ENCODE measurements around the gene NQO1. TPM values are rescaled to one million over a fixed set of nuclear protein-coding genes. Genes with fewer than 3 reads are reported as not detected.

NQO1 gene
- total and polyA plus RNA-seq, 2 of the 4 experiments (the other 2 are of a cell fraction), result 304 to 426 TPM

DNA sequence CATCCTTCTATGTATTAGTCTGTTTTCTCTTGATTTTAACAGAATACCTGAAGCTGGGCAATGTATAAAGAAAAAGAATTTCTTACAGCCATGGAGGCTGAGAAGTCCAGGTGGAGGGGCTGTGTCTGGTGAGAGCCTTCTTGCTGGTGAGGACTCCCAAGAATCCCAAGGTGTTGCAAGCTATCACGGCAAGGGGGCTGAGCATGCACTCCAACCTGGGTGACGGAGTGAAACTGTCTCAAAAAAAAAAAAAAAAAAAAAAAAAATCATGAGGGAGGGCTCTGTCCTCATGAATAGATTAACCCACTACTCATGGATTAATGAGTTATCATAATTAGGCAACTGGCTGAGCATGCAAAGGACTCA, 19.4 kb downstream of the NQO1 start:
- Histone ChIP-seq H2BK5ac (ENCODE audit: low read depth, low read length, poor library complexity, severe bottlenecking) (no peak overlapping the region), H3K9ac (ENCODE audit: low read depth, low read length) (no peak overlapping the region), H2BK120ac (ENCODE audit: low read depth, low read length) (no peak overlapping the region), H4K8ac (ENCODE audit: low read depth in 2 of 2, low read length in 2 of 2) (no peak overlapping the region), H3K36me3 (ENCODE audit: control insufficient read depth, insufficient read depth, low read length) (peaks cover 24% of the 10 kb centered on the region), H4K20me1 (ENCODE audit: insufficient read depth, low read length) (peaks cover 7% of the 10 kb centered on the region; the same call in 1 of the 2 replicates), H3K18ac (ENCODE audit: low read depth, low read length) (no peak overlapping the region), H2AK5ac (ENCODE audit: low read depth, low read length) (no peak overlapping the region), H2AK9ac (replicated peaks; ENCODE audit: low read depth, low read length, poor library complexity) (no peak overlapping the region), H3K9me3 (ENCODE audit: control insufficient read depth, insufficient read depth, low read length) (no peaks in the 10 kb centered on the region), H3K4me2 (ENCODE audit: low read depth, low read length) (no peak overlapping the region), H2AFZ (replicated peaks; ENCODE audit: low read length, poor library complexity) (no peak overlapping the region), H3K56ac (ENCODE audit: extremely low read depth, insufficient read depth, low read length) (no peak overlapping the region), H3K27ac (ENCODE audit: insufficient read depth, low read length) (no peak overlapping the region), H4K5ac (ENCODE audit: low read depth, low read length) (no peak overlapping the region), H3K23ac (ENCODE audit: low read depth, low read length) (no peak overlapping the region), H3K9me1 (ENCODE audit: insufficient read depth, low read length) (no peaks in the 10 kb centered on the region), H3K14ac (replicated peaks; ENCODE audit: low read depth, low read length) (no peak overlapping the region), H2BK15ac (ENCODE audit: low read depth, low read length) (no peak overlapping the region), H3K4me1 (ENCODE audit: control insufficient read depth, insufficient read depth, low read length) (peaks cover 4% of the 10 kb centered on the region; the same call in 1 of the 2 replicates), H3K4me3 (ENCODE audit: insufficient read depth, low read depth, low read length) (no peak overlapping the region), H3K4ac (ENCODE audit: low read depth, low read length) (no peak overlapping the region), H3K27me3 (ENCODE audit: control insufficient read depth, insufficient read depth, low read length) (no peaks in the 10 kb centered on the region), H4K91ac (ENCODE audit: insufficient read depth, low read depth, low read length) (no peak overlapping the region), H2BK20ac (ENCODE audit: low read depth, low read length) (no peak overlapping the region), H3K79me1 (ENCODE audit: low read depth in 1 of 2, low read length in 2 of 2) (peaks cover 11 to 25% of the 10 kb centered on the region in 2 experiments)
- CTCF ChIA-PET, result no interaction called here
- intact Hi-C loops (cut with micrococcal nuclease), result no loop called here
- dilution Hi-C loops (cut with HindIII; ENCODE audit: low sequenced_read_pairs, unreplicated experiment), result no loop called here
- BruUV-seq (replicated peaks), result no TSS peak
- ATAC-seq (ENCODE audit: low read depth), result no peak
- TF ChIP-seq MAFK (IDR thresholded peaks at IDR 0.05; ENCODE audit: low read depth, low read length) (no peak), CEBPB (IDR thresholded peaks at IDR 0.05; ENCODE audit: low read depth, low read length) (no peak), MAZ (IDR thresholded peaks at IDR 0.05; ENCODE audit: borderline replicate concordance, low read depth, low read length) (no peak), MXI1 (IDR thresholded peaks at IDR 0.05; ENCODE audit: borderline replicate concordance, low read depth, low read length) (no peak), FOS (IDR thresholded peaks at IDR 0.05; ENCODE audit: low read depth, low read length) (no peak), RFX5 (IDR thresholded peaks at IDR 0.05; ENCODE audit: low read depth, low read length) (no peak), POLR2A (IDR thresholded peaks at IDR 0.05; ENCODE audit: low read depth, low read length) (no peak), BHLHE40 (IDR thresholded peaks at IDR 0.05; ENCODE audit: low read depth, low read length) (no peak), CHD1 (IDR thresholded peaks at IDR 0.05; ENCODE audit: low read depth, low read length) (no peak), NFE2L2 (IDR thresholded peaks at IDR 0.05; ENCODE audit: low read depth, low read length) (no peak), RCOR1 (IDR thresholded peaks at IDR 0.05; ENCODE audit: insufficient replicate concordance, low read length) (no peak), RAD21 (IDR thresholded peaks at IDR 0.05; ENCODE audit: low read length) (no peak)
- TF ChIP-seq, protein P1, sequence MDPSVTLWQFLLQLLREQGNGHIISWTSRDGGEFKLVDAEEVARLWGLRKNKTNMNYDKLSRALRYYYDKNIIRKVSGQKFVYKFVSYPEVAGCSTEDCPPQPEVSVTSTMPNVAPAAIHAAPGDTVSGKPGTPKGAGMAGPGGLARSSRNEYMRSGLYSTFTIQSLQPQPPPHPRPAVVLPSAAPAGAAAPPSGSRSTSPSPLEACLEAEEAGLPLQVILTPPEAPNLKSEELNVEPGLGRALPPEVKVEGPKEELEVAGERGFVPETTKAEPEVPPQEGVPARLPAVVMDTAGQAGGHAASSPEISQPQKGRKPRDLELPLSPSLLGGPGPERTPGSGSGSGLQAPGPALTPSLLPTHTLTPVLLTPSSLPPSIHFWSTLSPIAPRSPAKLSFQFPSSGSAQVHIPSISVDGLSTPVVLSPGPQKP (IDR thresholded peaks at IDR 0.05; ENCODE audit: borderline replicate concordance, low read depth, low read length), result no peak
- TF ChIP-seq, protein P2, sequence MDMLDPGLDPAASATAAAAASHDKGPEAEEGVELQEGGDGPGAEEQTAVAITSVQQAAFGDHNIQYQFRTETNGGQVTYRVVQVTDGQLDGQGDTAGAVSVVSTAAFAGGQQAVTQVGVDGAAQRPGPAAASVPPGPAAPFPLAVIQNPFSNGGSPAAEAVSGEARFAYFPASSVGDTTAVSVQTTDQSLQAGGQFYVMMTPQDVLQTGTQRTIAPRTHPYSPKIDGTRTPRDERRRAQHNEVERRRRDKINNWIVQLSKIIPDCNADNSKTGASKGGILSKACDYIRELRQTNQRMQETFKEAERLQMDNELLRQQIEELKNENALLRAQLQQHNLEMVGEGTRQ (IDR thresholded peaks at IDR 0.05; ENCODE audit: low read depth, low read length), result no peak
- TF ChIP-seq, protein P3, sequence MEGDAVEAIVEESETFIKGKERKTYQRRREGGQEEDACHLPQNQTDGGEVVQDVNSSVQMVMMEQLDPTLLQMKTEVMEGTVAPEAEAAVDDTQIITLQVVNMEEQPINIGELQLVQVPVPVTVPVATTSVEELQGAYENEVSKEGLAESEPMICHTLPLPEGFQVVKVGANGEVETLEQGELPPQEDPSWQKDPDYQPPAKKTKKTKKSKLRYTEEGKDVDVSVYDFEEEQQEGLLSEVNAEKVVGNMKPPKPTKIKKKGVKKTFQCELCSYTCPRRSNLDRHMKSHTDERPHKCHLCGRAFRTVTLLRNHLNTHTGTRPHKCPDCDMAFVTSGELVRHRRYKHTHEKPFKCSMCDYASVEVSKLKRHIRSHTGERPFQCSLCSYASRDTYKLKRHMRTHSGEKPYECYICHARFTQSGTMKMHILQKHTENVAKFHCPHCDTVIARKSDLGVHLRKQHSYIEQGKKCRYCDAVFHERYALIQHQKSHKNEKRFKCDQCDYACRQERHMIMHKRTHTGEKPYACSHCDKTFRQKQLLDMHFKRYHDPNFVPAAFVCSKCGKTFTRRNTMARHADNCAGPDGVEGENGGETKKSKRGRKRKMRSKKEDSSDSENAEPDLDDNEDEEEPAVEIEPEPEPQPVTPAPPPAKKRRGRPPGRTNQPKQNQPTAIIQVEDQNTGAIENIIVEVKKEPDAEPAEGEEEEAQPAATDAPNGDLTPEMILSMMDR (conservative IDR thresholded peaks at IDR 0.05; ENCODE audit: low read depth, low read length), result no peak
- POLR2A ChIA-PET (ENCODE audit: unreplicated experiment), result no interaction called here
- in situ Hi-C loops (cut with MboI; ENCODE audit: low sequenced_read_pairs), result loop anchor here (5.0 kb wide), 1 partner anchor 45 kb away; the partner anchor contains the start of gene NOB1
- no CpG with 5 or more reads among the region's 2 CpGs for WGBS, 2 experiments (ENCODE audit: extremely low coverage in 2 of 2, insufficient read length in 1 of 2)
- no peak for DNase-seq
